HG03045 (cell line): ENCODE data around the gene RAD51B.

Experiments used
- ATAC-seq: cut with Tn5 transposase; IDR thresholded peaks from one replicate; pipeline ENCODE4 v1.9.1; 2021; ENCODE audit warnings: mild to moderate bottlenecking, moderate library complexity; ENCODE audit not compliant: unreplicated experiment

RAD51B gene

GRCh38 chr14:68527329-68527851 is 707.8 kb downstream of the RAD51B start:
- ATAC-seq: no peak

GRCh38 chr14:68528040-68528687 is 708.6 kb downstream of the RAD51B start:
- ATAC-seq: no peak

- no peak for ATAC-seq
These were observed 710.9 kb downstream of the RAD51B start for GRCh38 chr14:68530443-68530842.

GRCh38 chr14:68532496-68532895 is 712.9 kb downstream of the RAD51B start:
- no peak for ATAC-seq

- no peak for ATAC-seq
These were observed 714.7 kb downstream of the RAD51B start for GRCh38 chr14:68534276-68534675.

GRCh38 chr14:68535404-68536017 is 715.9 kb downstream of the RAD51B start:
- no peak for ATAC-seq

GRCh38 chr14:68536018-68536410 is 716.4 kb downstream of the RAD51B start:
- no peak for ATAC-seq

DNA sequence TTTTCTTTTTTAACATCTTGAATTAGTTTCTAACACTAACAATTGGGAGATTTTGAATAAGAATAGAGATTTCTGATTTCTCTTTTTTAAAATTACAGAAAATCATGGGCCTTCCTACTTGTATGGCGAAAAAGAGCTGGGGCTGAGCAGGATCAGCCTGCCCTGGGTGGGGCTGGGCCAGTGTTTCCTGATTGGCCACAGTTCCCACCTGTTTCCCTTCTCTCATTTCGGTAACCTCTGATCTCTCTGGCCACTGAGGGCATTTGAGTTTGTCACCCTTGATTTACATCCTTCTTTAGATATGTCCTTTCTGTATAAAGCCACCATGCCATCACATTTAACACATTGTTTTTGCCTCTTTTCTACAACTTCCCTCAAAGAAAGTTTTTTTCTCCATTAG is 719.1 kb downstream of the RAD51B start:
- no peak for ATAC-seq

DNA sequence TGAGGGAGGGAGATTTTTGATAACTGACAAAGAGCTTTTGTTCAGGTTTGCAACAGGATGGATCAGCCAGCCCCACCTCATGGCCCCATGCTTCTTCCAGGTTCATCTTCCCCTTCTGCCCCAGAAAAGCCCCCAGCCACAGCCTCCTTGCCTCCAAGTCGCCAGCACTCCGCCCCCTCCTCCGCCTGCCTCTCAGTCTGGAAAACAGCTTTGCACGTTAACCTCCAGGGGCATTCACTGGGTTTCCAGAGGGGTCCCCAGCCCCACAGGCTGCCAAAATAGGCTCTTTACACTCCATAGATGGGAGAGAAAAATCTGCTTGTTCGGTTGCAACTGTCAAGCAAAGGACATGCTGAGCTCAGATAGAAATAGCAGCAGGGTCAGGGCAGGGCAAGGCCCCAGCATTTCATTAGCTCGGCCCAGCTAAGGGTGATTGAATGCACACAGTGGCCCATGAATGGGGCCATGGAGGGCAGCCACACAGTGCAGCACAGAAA is 719.7 kb downstream of the RAD51B start:
- no peak for ATAC-seq

GRCh38 chr14:68539789-68540188 is 720.2 kb downstream of the RAD51B start:
- ATAC-seq: no peak

- ATAC-seq: no peak
These were observed 721.8 kb downstream of the RAD51B start for GRCh38 chr14:68541178-68541896.

GRCh38 chr14:68542346-68542745 is 722.8 kb downstream of the RAD51B start:
- no peak for ATAC-seq

- no peak for ATAC-seq
These were observed 723.9 kb downstream of the RAD51B start for GRCh38 chr14:68543516-68543915.

DNA sequence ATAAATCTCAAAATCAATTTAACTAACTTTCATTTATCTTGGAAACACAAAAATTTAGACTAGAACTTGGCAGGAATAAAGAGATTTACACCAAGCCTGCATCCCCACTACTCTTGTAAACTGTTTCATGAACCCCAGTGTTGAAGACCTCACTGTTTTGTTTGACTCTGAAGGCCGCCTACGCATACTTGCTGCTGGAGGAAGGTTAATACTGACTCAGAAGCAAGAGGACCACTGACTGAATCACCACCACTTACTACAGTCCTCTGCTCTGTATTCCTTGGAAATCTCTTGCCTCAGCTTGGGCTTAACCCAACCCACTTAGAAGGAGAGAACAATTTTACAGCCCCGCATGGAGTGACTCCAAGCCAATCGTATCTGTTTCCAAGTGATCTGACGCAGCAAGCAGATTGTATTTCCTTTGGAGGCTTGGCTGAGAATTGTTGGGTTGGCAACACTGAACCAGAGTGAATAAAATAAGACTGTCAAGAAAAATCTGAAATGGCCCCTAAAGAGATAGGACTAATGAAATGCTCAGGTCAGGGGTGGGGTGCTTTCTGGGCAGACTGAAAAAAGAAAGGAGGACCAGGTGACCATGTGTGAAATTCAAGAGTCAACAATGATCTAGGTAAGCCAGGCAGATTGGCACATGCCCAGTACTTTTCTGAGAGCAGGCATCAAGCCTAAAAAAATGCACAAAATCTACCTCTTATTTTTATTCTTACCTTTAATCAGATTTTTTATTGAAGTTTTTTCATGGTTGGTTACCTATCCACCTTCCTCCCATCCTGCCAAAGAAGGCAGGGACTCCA is 724.7 kb downstream of the RAD51B start:
- ATAC-seq: no peak

DNA sequence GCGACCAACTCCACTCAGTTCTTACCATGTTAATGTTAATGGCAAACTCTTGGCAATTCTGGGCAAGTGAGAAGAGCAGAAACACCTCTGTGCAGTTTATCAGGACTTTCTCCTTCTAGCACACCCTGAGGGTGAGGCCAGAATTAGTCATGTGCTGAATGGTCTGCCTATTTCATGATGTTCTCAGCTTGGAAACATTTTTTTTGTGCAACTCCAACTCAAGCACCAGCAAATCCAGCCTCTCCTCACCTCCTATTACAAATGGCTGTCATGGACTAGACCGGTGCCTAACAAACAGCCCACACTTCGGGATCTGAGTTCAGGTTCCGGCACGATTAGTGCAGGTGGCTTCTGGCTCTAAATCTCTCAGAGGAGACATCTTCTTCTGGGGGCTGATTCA is 727.3 kb downstream of the RAD51B start:
- no peak for ATAC-seq

DNA sequence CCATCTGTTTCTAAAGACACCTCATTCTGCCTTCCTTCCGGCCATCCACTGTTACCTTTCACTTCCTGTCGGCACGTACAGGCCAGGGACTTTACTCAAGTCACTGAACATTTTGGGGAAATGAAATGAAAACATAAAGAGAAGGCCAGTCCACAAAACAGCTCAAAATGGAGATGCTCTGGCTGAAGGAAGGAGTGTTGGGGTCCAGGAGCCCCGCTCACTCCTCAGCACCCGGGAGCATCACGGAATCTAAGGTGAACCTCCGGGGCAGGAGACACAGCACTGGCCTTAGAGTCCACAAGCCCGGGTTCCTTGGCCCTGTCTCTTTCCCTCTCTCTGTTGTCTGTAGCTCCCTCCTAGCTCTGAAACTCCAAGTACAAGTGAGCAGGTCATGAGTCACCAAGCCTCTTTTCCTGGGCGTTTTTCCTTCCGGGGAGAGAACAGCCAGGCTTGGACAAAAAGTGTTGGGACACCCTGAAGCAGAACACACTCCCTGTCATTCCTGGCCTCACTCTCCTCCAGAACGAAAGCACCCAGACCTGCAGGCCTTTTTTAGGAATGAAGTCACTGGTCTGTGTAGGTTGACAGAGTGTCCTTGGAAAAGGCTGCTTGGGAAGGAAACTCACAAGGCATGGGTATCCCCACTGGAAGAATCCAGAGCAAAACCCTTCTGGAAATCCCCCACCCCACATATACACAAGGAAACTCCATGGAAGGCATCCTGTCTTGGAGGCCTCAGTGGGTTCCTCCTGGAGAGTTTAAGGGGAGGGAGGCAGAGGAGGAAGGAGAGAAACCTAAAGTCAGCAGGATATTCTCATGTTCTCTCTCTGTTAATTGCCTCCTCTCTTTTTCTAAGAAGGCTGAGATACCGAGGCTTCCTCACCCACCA is 728.0 kb downstream of the RAD51B start:
- ATAC-seq: no peak

- ATAC-seq: no peak
These were observed 728.9 kb downstream of the RAD51B start for GRCh38 chr14:68548194-68549076.

DNA sequence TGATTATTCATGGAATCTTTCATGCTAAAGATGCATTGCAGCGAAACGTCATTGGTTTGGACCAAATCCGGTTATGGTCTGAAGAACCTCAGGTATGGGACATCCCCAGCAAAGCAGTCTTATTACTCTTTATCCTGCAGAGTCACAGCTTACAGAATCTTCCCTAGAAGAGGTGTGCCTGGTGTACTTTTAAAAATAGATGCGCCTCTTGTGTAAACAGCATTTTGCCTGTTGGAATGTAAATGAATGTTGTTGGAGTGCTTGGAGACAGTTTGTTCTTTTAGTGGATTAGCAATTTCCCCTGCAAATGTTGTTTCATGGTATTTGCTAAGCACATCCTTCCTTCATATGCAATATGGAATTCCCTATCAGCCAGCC is 730.7 kb downstream of the RAD51B start:
- ATAC-seq: no peak

GRCh38 chr14:68551045-68551683 is 731.6 kb downstream of the RAD51B start:
- ATAC-seq: no peak
